IgD-negative memory B cell (primary cell): ENCODE data around the gene TEKT2. TPM values are rescaled to one million over a fixed set of nuclear protein-coding genes. Genes with fewer than 3 reads are reported as not detected.

Source experiments
- H3K27ac Mint-ChIP-seq, 3 donors: one replicate each; pipeline ENCODE4 v1.8.0; 2020 to 2022; ENCODE audit warnings: mild to moderate bottlenecking in 3 of 3, mixed read lengths in 3 of 3, moderate library complexity in 1 of 3
- H3K27me3 Mint-ChIP-seq: one replicate; pipeline ENCODE4 v1.8.0; 2021; ENCODE audit warnings: mixed read lengths
- H3K36me3 Mint-ChIP-seq: one replicate; pipeline ENCODE4 v1.8.0; 2020; ENCODE audit warnings: mild to moderate bottlenecking, mixed read lengths
- H3K4me1 Mint-ChIP-seq, 3 donors: one replicate each; pipeline ENCODE4 v1.8.0; 2020 to 2022; ENCODE audit warnings: mixed read lengths in 3 of 3, mild to moderate bottlenecking in 1 of 3
- H3K4me3 Mint-ChIP-seq, 4 donors: one replicate each; pipeline ENCODE4 v1.8.0; 2020 to 2022; ENCODE audit warnings: mild to moderate bottlenecking in 4 of 4, mixed read lengths in 4 of 4, moderate library complexity in 3 of 4
- H3K9me3 Mint-ChIP-seq, 3 donors: one replicate each; pipeline ENCODE4 v1.8.0; 2020 to 2021; ENCODE audit warnings: mixed read lengths in 3 of 3, mild to moderate bottlenecking in 1 of 3
- polyA plus RNA-seq: library from polyadenylated mRNA; unstranded; fragments of 300-500 nt; fragmentation: Illumina TruSeq; gene quantifications from one replicate; pipeline ENCODE4 v1.2.3, GENCODE V29; 2021

TEKT2 gene, protein sequence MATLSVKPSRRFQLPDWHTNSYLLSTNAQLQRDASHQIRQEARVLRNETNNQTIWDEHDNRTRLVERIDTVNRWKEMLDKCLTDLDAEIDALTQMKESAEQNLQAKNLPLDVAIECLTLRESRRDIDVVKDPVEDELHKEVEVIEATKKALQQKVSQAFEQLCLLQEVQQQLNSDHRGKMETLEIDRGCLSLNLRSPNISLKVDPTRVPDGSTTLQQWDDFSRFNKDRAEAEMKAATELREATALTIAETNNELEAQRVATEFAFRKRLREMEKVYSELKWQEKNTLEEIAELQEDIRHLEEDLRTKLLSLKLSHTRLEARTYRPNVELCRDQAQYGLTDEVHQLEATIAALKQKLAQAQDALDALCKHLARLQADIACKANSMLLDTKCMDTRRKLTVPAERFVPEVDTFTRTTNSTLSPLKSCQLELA
- not detected for polyA plus RNA-seq

DNA sequence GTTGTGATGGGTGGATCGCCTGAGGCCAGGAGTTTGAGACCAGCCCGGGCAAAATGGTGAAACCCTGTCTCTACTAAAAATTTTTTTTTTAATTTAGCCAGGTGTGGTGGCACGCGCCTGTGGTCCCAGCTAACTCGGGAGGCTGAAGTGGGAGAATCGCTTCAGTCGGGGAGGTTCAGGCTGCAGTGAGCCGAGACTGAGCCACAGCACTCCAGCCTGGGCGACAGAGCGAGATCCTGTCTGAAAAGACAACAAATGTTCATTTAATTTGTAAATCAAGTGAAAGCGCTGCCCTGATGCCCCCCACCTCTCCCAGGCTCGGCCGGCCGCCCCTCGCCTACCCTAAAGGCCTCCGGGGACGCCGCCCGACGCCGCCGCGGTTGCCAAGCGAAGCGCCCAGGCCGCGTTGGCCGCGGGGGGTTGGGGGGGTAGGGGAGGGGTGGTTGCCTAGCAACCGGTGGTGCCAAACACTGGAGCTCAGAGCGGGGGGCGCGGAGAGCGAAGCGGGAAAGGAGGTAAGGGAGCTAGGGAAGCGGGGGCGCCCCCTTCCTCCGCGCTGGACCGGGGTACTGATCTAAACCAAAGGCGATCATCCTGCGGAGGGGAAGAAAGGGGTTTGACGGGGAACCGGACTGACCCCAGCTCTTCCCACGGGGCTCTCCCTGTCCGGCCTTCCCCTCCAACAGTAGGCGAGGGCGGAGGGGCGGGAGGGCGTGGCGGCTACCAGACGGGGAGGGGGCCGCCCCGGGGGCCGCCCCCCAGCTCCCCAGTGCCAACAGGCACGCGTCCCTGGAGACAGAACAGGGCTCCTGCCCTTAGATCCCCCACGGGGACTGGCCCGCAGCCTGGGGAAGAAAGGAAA is at the start of gene TEKT2:
Gene TEKT2 (plus strand): TSS at position 460 of the 862 bp plus-strand sequence. CDS start 828 bp downstream, outside the sequence.
- Mint-ChIP-seq H3K27ac (peak within 1 kb of the TSS in 1 of 3 donors; percentile 9), H3K4me3 (peak within 1 kb of the TSS in 3 of 4 donors; percentile 30 to 60 (median 35)), H3K4me1 (no peaks in the 10 kb centered on the region), H3K36me3 (no peaks in the 10 kb centered on the region), H3K9me3 (no peaks in the 10 kb centered on the region), H3K27me3 (peaks cover 24% of the 10 kb centered on the region)

DNA sequence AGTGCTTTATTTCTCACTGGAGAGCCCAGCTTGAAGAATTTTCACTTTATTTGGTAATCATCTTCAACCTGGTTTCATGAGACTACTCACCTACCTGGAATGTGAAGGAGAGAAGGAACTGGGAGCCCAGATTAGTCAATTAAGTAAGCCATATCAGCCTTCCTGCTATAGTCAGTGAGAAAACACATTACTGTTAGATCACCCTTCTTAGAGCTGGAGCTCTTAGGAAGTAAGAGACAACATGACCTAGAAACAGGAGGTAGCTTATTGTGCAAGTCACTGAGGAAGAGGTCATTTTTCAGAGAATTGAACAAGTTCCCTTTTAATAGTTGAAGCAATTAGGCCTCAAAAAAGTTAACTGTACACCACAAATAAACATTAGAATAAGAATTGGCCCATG is 49.2 kb upstream of the TEKT2 start:
- H3K9me3 Mint-ChIP-seq, result no peaks in the 10 kb centered on the region
- H3K36me3 Mint-ChIP-seq, result peaks cover 9% of the 10 kb centered on the region
- no peak overlapping the region for H3K27ac Mint-ChIP-seq
- H3K4me1 Mint-ChIP-seq, result peaks cover 0 to 3% (median 0%) of the 10 kb centered on the region in 3 donors
- H3K27me3 Mint-ChIP-seq, result no peaks in the 10 kb centered on the region
- H3K4me3 Mint-ChIP-seq, result no peak overlapping the region

DNA sequence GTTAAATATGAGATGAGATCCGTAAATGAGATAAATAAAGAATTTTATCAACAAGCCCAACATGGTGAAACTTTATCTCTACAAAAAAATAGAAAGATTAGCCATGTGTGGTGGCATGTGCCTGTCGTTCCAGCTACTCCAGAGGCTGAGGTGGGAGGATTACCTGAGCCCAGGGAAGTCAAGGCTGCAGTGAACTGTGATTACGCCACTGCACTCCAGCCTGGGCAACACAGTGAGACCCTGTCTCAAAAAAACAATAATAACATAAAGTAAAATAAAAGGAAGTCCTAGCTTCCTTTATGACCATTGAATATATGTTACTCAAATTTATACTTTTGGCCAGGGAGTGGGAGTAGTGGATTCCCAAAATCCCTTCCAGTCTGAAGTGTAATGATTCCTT is 48.7 kb upstream of the TEKT2 start:
- Mint-ChIP-seq H3K36me3 (peaks cover 13% of the 10 kb centered on the region), H3K4me1 (peaks cover 0 to 3% (median 0%) of the 10 kb centered on the region in 3 donors), H3K9me3 (no peaks in the 10 kb centered on the region), H3K27me3 (no peaks in the 10 kb centered on the region), H3K4me3 (no peak overlapping the region), H3K27ac (no peak overlapping the region)

DNA sequence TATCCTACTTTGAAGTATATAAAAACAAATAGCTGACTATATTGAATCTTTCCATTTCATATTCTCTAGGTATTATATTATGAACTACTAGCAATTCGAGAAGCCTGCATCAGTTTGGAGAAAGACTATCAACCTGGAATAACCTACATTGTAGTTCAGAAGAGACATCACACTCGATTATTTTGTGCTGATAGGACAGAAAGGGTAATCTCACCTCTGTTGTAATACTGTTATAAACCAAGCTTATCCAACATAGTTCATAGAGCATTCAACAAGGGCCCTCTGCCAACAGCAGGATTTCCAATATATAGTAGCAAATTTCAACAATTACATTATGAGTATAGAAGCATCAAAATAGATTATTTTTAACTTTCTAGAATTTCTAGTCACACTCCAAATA is 43.7 kb upstream of the TEKT2 start:
- no peak overlapping the region for H3K27ac Mint-ChIP-seq
- H3K9me3 Mint-ChIP-seq, result no peaks in the 10 kb centered on the region
- no peak overlapping the region for H3K4me3 Mint-ChIP-seq
- H3K4me1 Mint-ChIP-seq, result peaks cover 0 to 3% (median 0%) of the 10 kb centered on the region in 3 donors
- no peaks in the 10 kb centered on the region for H3K27me3 Mint-ChIP-seq
- H3K36me3 Mint-ChIP-seq, result peaks cover 8% of the 10 kb centered on the region

DNA sequence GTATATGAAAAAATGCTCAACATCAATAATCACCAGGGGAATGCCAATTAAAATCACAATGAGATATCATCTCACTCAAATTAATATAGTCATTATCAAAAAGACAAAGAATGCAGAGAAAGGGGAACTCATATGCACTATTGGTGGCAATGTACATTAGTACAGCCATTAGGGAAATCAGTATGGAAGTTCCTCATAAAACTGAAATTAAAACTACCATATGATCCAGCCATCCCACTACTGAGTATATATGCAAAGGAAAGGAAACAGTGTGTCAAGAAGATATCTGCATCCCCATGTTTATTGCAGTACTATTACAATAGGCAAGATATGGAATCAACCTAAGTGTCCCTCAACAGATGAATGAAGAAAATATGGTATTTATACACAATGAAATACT is 32.1 kb upstream of the TEKT2 start:
- Mint-ChIP-seq H3K9me3 (peaks cover 0 to 4% (median 1%) of the 10 kb centered on the region in 3 donors), H3K4me3 (no peak overlapping the region), H3K27me3 (no peaks in the 10 kb centered on the region), H3K27ac (no peak overlapping the region), H3K4me1 (peaks cover 0 to 1% (median 0%) of the 10 kb centered on the region in 3 donors), H3K36me3 (peaks cover 21% of the 10 kb centered on the region)

DNA sequence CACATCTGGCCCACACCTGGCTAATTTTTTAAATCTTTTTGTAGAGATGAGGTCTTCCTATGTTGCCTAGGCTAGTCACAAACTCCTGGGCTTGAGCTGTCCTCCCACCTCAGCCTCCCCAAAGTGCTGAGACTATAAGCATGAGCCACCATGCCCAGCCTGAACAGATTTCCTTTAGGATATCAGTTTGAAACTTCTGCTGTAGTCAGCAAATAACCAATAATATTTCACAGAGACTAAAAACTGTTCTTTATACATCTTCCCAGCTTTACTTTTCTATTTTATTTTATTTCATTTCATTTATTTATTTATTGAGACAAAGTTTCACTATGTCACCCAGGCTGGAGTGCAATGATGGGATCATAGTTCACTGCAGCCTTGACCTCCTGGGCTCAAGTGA is 29.9 kb upstream of the TEKT2 start:
- peak overlapping the region in 1 of 3 donors; percentile 73 for H3K27ac Mint-ChIP-seq
- H3K4me3 Mint-ChIP-seq, result peak overlapping the region in 1 of 4 donors; percentile 67
- H3K4me1 Mint-ChIP-seq, result no peaks in the 10 kb centered on the region
- peaks cover 13% of the 10 kb centered on the region for H3K36me3 Mint-ChIP-seq
- no peaks in the 10 kb centered on the region for H3K27me3 Mint-ChIP-seq
- H3K9me3 Mint-ChIP-seq, result no peaks in the 10 kb centered on the region

DNA sequence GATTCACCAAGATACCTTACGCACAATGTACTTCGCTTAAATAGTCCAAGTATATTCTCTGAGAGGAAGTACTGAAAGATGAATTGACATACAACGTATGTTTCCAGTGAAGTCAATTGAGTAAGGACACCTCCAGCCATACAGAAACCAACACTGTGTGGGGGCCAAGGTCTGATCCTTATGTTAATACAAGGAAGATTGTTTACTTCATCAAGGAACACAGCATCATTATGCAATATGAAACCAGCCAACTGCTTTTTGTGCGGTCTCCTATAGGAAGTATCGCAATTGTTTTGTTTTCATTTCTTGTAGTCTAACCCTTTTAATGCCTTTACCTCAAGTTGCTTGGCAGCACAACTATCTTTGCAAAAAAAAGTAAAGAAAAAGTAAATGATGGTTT is 28.2 kb upstream of the TEKT2 start:
- Mint-ChIP-seq H3K9me3 (no peaks in the 10 kb centered on the region), H3K27ac (no peak overlapping the region), H3K4me1 (no peaks in the 10 kb centered on the region), H3K27me3 (no peaks in the 10 kb centered on the region), H3K36me3 (peaks cover 10% of the 10 kb centered on the region), H3K4me3 (no peak overlapping the region)

DNA sequence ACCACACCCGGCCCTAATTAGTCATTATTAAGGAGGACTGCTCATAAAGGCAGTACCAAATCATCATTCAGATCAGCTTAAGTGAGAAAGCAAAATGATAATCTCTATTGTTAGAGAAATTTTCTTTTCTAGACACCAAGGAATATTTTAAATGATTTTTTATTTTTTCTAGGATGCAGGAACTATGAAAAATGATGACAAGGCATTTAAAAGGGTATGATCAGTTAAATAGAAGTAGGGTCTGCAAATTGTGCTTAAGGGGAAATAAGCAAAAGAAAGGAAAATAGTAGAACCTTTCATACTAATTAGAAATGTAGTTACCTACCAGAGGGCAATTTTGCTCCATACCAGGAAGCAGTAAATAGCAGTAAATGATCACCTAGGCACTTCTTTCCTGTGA is 21.6 kb upstream of the TEKT2 start:
- Mint-ChIP-seq H3K36me3 (no peaks in the 10 kb centered on the region), H3K27ac (no peak overlapping the region), H3K4me3 (no peak overlapping the region), H3K4me1 (no peaks in the 10 kb centered on the region), H3K9me3 (no peaks in the 10 kb centered on the region), H3K27me3 (no peaks in the 10 kb centered on the region)

DNA sequence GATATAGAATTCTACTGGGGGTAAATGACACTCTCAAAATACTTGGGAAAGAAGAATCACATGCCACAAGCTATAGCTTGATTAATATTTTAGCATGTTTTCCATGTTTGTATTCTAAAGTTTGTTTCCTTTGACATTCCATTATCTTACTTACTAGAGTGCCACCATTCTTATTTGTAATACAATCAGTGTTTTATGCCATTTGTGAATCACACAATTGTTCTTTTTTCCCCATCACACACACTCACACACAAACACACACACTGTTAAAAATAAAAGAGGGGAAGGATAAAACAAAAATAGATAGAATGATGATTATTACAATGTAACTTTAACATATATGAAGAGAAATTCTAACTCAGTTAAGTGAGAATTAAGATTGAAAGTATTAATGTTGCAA is 16.0 kb upstream of the TEKT2 start:
- Mint-ChIP-seq H3K4me3 (no peak overlapping the region), H3K9me3 (peaks cover 0 to 3% (median 0%) of the 10 kb centered on the region in 3 donors), H3K36me3 (no peaks in the 10 kb centered on the region), H3K27ac (no peak overlapping the region), H3K4me1 (peaks cover 0 to 1% (median 0%) of the 10 kb centered on the region in 3 donors), H3K27me3 (no peaks in the 10 kb centered on the region)

DNA sequence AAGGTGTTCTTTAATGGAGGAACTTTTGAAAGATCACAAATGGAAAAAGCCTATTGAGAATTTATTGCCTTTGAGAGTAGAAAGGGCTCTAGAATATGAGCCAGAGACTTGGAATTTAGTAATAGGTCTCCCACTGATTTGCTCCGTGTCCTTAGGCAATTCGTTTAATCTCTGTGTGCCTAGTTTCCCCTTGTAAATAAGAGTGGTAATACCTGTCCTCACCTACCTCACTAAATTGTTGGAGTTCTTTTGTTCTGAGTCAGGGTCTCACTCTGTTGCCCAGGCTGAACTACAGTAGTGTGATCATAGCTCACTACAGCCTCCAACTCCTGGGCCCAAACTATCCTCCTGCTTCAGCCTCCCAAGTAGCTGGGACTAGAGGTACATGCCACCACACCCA is 15.0 kb upstream of the TEKT2 start:
- Mint-ChIP-seq H3K4me1 (peaks cover 0 to 1% (median 0%) of the 10 kb centered on the region in 3 donors), H3K27me3 (no peaks in the 10 kb centered on the region), H3K27ac (no peak overlapping the region), H3K9me3 (peaks cover 0 to 3% (median 0%) of the 10 kb centered on the region in 3 donors), H3K4me3 (no peak overlapping the region), H3K36me3 (no peaks in the 10 kb centered on the region)

DNA sequence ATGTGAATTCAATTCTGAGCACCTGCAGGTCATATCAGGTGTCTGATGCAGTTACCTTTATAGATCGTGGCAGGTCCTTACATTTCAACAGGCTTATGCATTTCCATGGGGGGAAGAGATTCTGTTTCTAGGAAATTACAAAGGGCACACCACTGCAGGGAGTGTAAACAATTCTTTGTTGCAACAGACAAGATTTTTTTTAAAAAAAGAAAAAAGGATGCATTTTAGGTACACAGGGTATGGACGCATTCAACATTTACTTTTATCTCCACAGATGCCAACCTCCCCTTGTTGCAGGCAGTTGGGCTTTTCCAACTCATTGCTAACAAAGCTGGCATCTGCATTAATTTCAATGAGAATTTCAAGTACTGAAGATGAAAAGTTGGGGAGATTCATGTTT is 13.5 kb upstream of the TEKT2 start:
- peaks cover 0 to 1% (median 0%) of the 10 kb centered on the region in 3 donors for H3K4me1 Mint-ChIP-seq

DNA sequence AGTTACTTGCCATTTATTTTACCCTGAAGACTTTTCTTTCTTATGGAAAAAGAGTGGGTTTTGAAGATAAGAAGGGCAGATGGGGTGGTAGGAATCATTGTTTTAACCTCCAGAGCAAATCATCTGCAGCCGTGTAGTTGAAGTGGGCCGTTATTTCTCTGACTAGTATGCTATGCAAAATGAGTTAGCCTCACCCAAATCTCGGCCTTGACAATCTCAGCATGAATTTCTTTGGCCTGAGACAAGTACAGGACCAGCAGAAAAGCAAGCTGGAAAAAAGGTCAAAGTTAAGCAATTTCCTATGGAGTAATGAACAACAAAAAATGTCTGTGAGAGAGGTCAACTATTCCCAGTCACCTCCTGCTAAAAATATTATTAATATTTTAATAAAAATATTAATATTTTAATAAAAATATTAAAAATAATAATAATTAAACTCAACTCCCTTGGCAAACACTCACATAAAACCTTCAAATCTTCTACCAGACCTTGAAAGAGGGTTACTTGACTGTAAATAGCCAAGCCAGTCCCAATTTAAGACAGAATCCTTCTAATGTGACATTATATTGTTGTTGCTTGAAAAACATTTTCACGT is 6.8 kb upstream of the TEKT2 start:
- no peak overlapping the region for H3K27ac Mint-ChIP-seq
- H3K4me1 Mint-ChIP-seq, result peaks cover 0 to 1% (median 0%) of the 10 kb centered on the region in 3 donors
- H3K4me3 Mint-ChIP-seq, result no peak overlapping the region
- no peaks in the 10 kb centered on the region for H3K9me3 Mint-ChIP-seq
- peaks cover 3% of the 10 kb centered on the region for H3K27me3 Mint-ChIP-seq
- no peaks in the 10 kb centered on the region for H3K36me3 Mint-ChIP-seq

More for the DNA sequence above, 13.5 kb upstream of the TEKT2 start:
- Mint-ChIP-seq H3K36me3 (no peaks in the 10 kb centered on the region), H3K4me3 (no peak overlapping the region), H3K9me3 (peaks cover 0 to 3% (median 0%) of the 10 kb centered on the region in 3 donors), H3K27ac (no peak overlapping the region), H3K27me3 (no peaks in the 10 kb centered on the region)

DNA sequence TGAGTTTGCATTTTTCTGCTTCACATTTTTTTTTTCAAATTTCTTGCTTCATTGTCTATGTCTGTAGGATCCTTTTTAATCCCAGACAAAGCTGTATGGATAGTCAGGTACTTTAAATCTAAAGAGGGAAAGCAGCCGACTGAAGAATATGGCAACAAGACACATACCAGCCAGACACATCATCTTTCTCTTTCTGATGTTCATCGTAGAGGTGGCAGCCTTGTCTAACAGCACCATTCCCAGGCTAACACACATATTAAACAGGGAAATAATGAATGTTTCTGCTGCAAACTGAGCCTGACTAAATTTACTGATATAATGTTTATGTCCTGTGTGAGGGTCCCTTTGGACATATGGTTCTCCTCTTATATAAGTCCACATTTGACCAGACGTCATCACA is 3.7 kb upstream of the TEKT2 start:
- Mint-ChIP-seq H3K27me3 (peaks cover 17% of the 10 kb centered on the region), H3K27ac (no peak overlapping the region), H3K4me3 (no peak overlapping the region), H3K4me1 (no peaks in the 10 kb centered on the region), H3K9me3 (no peaks in the 10 kb centered on the region), H3K36me3 (no peaks in the 10 kb centered on the region)

DNA sequence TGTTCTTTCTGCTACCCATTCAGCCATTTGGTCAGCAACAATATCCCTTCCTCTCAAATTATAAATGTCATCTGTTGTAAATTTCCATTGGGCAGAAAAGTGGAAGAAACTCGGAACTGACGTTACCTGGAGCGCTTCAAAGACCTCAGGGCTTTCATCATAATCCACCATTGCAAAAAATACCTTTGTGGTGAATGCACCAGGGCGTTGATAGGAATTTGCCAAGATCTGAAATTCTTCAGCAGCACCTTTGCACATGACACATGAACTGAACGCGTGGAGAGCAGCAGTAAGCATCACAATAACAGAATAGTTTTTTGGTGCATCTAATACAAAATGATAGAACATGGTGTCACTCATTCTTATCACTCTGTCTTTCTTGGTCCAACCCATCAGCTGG is 3.1 kb upstream of the TEKT2 start:
- Mint-ChIP-seq H3K4me3 (no peak overlapping the region), H3K9me3 (no peaks in the 10 kb centered on the region), H3K36me3 (no peaks in the 10 kb centered on the region), H3K27me3 (peaks cover 20% of the 10 kb centered on the region), H3K4me1 (no peaks in the 10 kb centered on the region), H3K27ac (no peak overlapping the region)

DNA sequence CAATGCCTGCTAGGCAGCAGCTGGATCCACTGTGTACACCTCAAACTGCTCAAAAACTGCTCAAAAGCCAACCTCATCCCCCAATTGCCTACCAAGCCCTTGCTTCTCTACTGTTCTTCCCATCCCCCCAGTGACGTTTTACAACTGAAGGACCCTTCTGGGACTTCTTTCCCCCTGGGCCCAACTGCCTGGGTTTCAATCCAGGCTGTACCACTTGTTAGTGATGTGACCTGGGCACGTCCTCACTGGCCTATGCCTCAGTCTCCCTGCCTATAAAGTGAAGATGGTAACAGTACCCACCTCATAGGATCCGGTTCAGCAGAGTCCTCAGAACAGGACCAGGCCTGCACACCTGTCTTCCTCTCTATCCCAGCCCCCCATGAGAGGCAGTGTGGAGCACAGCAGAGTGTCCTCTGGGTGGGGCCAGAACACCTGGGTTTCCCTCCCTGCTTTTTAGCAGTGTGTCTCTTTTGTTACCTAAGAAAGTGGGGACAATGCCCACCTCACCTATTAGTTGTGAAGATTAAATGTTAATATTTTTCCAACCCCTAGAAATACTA is 1.9 kb upstream of the TEKT2 start:
- H3K36me3 Mint-ChIP-seq, result no peaks in the 10 kb centered on the region
- no peaks in the 10 kb centered on the region for H3K9me3 Mint-ChIP-seq
- no peaks in the 10 kb centered on the region for H3K4me1 Mint-ChIP-seq
- peak overlapping the region in 1 of 4 donors; percentile 6 for H3K4me3 Mint-ChIP-seq
- peaks cover 24% of the 10 kb centered on the region for H3K27me3 Mint-ChIP-seq
- no peak overlapping the region for H3K27ac Mint-ChIP-seq
